Measurements from ENCODE around the gene NECTIN2. TPM values are rescaled to one million over a fixed set of nuclear protein-coding genes. Genes with fewer than 3 reads are reported as not detected.

The NECTIN2 gene
- total RNA-seq, 1 experiment from 2014 or later: 96.3 TPM

GRCh38 chr19:44897835-44898234, 51.7 kb downstream of the NECTIN2 start:
- H3K4me3 ChIP-seq (replicated peaks in 1 of 2; ENCODE audit: low read depth in 1 of 2, low read length in 2 of 2): no peak overlapping the region
- H3K79me2 ChIP-seq (ENCODE audit: insufficient read depth, low read length): peaks cover 66% of the 10 kb centered on the region
- no peak overlapping the region for H3K9ac ChIP-seq (ENCODE audit: low read length)
- H3K4me2 ChIP-seq (ENCODE audit: low read length): no peak overlapping the region
- ChIA-PET CTCF (no interaction called here), POLR2A (no interaction called here), RAD21 (ENCODE audit: low non-redundant PET in 1 of 2, low total read pairs in 2 of 2, uncharacterized antibody in 2 of 2, unreplicated experiment in 2 of 2) (no interaction called here)
- no peaks in the 10 kb centered on the region for H3K9me3 ChIP-seq (ENCODE audit: control insufficient read depth in 1 of 2, insufficient read depth in 1 of 2, low read depth in 1 of 2, low read length in 2 of 2)
- H2AFZ ChIP-seq (ENCODE audit: low read depth, low read length, poor library complexity, severe bottlenecking): no peak overlapping the region
- H3K27me3 ChIP-seq (ENCODE audit: insufficient read depth, low read length): no peaks in the 10 kb centered on the region
- H3K9me2 ChIP-seq (ENCODE audit: insufficient read depth): no peaks in the 10 kb centered on the region
- no peak overlapping the region for H3K27ac ChIP-seq (ENCODE audit: low read depth, low read length)
- H4K20me1 ChIP-seq (ENCODE audit: insufficient read depth): no peaks in the 10 kb centered on the region; the same call in 1 of the 2 replicates
- ATAC-seq: no peak
- peaks cover 32 to 77% of the 10 kb centered on the region in 2 experiments for H3K36me3 ChIP-seq (ENCODE audit: control insufficient read depth in 1 of 2, insufficient read depth in 2 of 2, low read length in 2 of 2)
- DNase-seq (ENCODE audit: low read depth, low spot score): no peak
- BruUV-seq (replicated peaks): no TSS peak
- TF ChIP-seq CTCF (IDR thresholded peaks at IDR 0.05 in 2 of 3, conservative IDR thresholded peaks at IDR 0.05 in 1 of 3; ENCODE audit: borderline replicate concordance in 1 of 3, insufficient read depth in 1 of 3, low read depth in 2 of 3, low read length in 2 of 3) (no peak), POLR2A (IDR thresholded peaks at IDR 0.05; ENCODE audit: borderline replicate concordance, extremely low read depth, insufficient read depth, insufficient read length) (no peak), JUND (IDR thresholded peaks at IDR 0.05) (no peak), REST (IDR thresholded peaks at IDR 0.05; ENCODE audit: low read depth) (no peak), SRF (IDR thresholded peaks at IDR 0.05; ENCODE audit: low read depth) (no peak), ELF1 (IDR thresholded peaks at IDR 0.05; ENCODE audit: borderline replicate concordance, low read depth) (no peak), POLR2AphosphoS5 (IDR thresholded peaks at IDR 0.05; ENCODE audit: low read depth, low read length) (no peak), ZFX (IDR thresholded peaks at IDR 0.05) (no peak), EZH2phosphoT487 (IDR thresholded peaks at IDR 0.05; ENCODE audit: borderline replicate concordance) (no peak), EGR1 (IDR thresholded peaks at IDR 0.05; ENCODE audit: low read depth) (no peak), TCF7L2 (IDR thresholded peaks at IDR 0.05; ENCODE audit: borderline replicate concordance, extremely low read depth, insufficient read depth, insufficient read length) (no peak), RAD21 (IDR thresholded peaks at IDR 0.05; ENCODE audit: low read depth) (no peak)
- TF ChIP-seq, protein P1, sequence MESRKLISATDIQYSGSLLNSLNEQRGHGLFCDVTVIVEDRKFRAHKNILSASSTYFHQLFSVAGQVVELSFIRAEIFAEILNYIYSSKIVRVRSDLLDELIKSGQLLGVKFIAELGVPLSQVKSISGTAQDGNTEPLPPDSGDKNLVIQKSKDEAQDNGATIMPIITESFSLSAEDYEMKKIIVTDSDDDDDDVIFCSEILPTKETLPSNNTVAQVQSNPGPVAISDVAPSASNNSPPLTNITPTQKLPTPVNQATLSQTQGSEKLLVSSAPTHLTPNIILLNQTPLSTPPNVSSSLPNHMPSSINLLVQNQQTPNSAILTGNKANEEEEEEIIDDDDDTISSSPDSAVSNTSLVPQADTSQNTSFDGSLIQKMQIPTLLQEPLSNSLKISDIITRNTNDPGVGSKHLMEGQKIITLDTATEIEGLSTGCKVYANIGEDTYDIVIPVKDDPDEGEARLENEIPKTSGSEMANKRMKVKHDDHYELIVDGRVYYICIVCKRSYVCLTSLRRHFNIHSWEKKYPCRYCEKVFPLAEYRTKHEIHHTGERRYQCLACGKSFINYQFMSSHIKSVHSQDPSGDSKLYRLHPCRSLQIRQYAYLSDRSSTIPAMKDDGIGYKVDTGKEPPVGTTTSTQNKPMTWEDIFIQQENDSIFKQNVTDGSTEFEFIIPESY (IDR thresholded peaks at IDR 0.05; ENCODE audit: extremely low read depth, insufficient replicate concordance, low read length): no peak
- no peaks in the 10 kb centered on the region; a peak in 2 of 4 replicates for H3K4me1 ChIP-seq (ENCODE audit: control insufficient read depth in 1 of 2, insufficient read depth in 2 of 2, low read length in 2 of 2)
- intact Hi-C loops (cut with micrococcal nuclease): no loop called here
